Transverse colon (tissue), 3 donors: ENCODE results near the gene ANKRD53.

ENCODE experiments used
- POLR2A ChIP-seq: fragments of 450-650 bp; IDR thresholded peaks from one replicate; pipeline ENCODE4 v1.6.1; 2016; ENCODE audit warnings: antibody characterized with exemption, mild to moderate bottlenecking, moderate library complexity
- TF ChIP-seq, protein P1 (sequence below), 5 experiments: fragments of 200-600 bp in 3 of 5; fragments of 450-650 bp in 2 of 5; sonication (generic) in 3 of 5; IDR thresholded peaks; 1 replicate in 2 of 5; 2 replicates in 3 of 5; pipeline ENCODE4 v1.5.1; 2016 to 2017; ENCODE audit warnings: antibody characterized with exemption in 5 of 5, inconsistent platforms in 3 of 5, mild to moderate bottlenecking in 2 of 5, moderate library complexity in 1 of 5

GRCh38 chr2:70936165-70936978 is 42.1 kb upstream of the ANKRD53 start:
- TF ChIP-seq, protein P1, sequence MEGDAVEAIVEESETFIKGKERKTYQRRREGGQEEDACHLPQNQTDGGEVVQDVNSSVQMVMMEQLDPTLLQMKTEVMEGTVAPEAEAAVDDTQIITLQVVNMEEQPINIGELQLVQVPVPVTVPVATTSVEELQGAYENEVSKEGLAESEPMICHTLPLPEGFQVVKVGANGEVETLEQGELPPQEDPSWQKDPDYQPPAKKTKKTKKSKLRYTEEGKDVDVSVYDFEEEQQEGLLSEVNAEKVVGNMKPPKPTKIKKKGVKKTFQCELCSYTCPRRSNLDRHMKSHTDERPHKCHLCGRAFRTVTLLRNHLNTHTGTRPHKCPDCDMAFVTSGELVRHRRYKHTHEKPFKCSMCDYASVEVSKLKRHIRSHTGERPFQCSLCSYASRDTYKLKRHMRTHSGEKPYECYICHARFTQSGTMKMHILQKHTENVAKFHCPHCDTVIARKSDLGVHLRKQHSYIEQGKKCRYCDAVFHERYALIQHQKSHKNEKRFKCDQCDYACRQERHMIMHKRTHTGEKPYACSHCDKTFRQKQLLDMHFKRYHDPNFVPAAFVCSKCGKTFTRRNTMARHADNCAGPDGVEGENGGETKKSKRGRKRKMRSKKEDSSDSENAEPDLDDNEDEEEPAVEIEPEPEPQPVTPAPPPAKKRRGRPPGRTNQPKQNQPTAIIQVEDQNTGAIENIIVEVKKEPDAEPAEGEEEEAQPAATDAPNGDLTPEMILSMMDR (IDR thresholded peaks at IDR 0.05) = no peak
- TF ChIP-seq POLR2A = no peak
